Measurements from ENCODE around the gene CNN2.

DNA sequence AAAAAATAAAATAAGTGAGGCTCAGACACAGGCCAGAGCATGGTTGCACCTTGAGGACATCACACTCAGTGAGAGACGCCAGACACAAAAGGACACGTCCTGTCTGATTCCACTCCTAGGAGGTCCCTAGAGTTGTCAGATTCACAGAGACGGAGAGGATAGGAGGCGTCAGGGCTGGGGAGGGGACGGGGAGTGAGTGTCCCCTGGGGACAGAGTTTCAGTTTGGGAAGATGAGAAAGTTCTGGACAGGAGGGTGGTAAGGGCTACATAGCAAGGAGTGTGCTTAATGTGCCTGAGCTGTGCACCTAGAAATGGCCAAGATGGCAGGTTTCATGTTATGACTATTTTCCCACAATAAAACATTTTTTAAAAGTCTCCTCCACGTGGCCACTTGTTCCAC is 28.3 kb upstream of the CNN2 start:
- TF ChIP-seq ATRX (CRISPR knock-in tag; IDR thresholded peaks at IDR 0.05; ENCODE audit: borderline replicate concordance) (no peak), BRCA1 (CRISPR knock-in tag; IDR thresholded peaks at IDR 0.05) (no peak), TBL1XR1 (IDR thresholded peaks at IDR 0.05; ENCODE audit: borderline replicate concordance, low read length, partially characterized antibody) (no peak), SIN3A (IDR thresholded peaks at IDR 0.05; ENCODE audit: borderline replicate concordance, low read depth, low read length) (no peak), HOXA7 (CRISPR knock-in tag; IDR thresholded peaks at IDR 0.05) (no peak), PAX8 (CRISPR knock-in tag; IDR thresholded peaks at IDR 0.05; ENCODE audit: borderline replicate concordance) (no peak), PHB2 (IDR thresholded peaks at IDR 0.05; ENCODE audit: partially characterized antibody) (no peak), GATA4 (IDR thresholded peaks at IDR 0.05; ENCODE audit: borderline replicate concordance, low read depth) (no peak), NFIC (IDR thresholded peaks at IDR 0.05; ENCODE audit: low read length) (no peak), ZNF33A (CRISPR knock-in tag; IDR thresholded peaks at IDR 0.05; ENCODE audit: borderline replicate concordance) (no peak), SP1 (IDR thresholded peaks at IDR 0.05) (no peak), SP1 (CRISPR knock-in tag; IDR thresholded peaks at IDR 0.05) (no peak)
- TF ChIP-seq, protein P1, sequence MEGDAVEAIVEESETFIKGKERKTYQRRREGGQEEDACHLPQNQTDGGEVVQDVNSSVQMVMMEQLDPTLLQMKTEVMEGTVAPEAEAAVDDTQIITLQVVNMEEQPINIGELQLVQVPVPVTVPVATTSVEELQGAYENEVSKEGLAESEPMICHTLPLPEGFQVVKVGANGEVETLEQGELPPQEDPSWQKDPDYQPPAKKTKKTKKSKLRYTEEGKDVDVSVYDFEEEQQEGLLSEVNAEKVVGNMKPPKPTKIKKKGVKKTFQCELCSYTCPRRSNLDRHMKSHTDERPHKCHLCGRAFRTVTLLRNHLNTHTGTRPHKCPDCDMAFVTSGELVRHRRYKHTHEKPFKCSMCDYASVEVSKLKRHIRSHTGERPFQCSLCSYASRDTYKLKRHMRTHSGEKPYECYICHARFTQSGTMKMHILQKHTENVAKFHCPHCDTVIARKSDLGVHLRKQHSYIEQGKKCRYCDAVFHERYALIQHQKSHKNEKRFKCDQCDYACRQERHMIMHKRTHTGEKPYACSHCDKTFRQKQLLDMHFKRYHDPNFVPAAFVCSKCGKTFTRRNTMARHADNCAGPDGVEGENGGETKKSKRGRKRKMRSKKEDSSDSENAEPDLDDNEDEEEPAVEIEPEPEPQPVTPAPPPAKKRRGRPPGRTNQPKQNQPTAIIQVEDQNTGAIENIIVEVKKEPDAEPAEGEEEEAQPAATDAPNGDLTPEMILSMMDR (CRISPR knock-in tag; IDR thresholded peaks at IDR 0.05) = no peak
- TF ChIP-seq, protein P2, sequence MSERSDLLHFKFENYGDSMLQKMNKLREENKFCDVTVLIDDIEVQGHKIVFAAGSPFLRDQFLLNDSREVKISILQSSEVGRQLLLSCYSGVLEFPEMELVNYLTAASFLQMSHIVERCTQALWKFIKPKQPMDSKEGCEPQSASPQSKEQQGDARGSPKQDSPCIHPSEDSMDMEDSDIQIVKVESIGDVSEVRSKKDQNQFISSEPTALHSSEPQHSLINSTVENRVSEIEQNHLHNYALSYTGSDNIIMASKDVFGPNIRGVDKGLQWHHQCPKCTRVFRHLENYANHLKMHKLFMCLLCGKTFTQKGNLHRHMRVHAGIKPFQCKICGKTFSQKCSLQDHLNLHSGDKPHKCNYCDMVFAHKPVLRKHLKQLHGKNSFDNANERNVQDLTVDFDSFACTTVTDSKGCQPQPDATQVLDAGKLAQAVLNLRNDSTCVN (CRISPR knock-in tag; IDR thresholded peaks at IDR 0.05; ENCODE audit: borderline replicate concordance) = no peak

Measured in HepG2 (cell line).